GM12878 (cell line): Measurements from ENCODE around the gene CAPN10. TPM values are rescaled to one million over a fixed set of nuclear protein-coding genes. Genes with fewer than 3 reads are reported as not detected.

ENCODE experiments used
- ATAC-seq: fragments of 200-7000 bp; cut with Tn5 transposase; 3 replicates; pipeline ENCODE4 v1.9.1; 2020; ENCODE audit warnings: mild to moderate bottlenecking, moderate library complexity
- BruUV-seq: library from RNA; stranded (reverse); fragments of 400-500 nt; replicated peaks from 2 replicates; lab custom pipeline; 2021; lab: Mats Ljungman, UMichigan
- CTCF ChIA-PET: fragments of 300-600 bp; sonication (Branson Sonifier 250); formaldehyde crosslinking; extraction: SDS; loops from one replicate; lab custom pipeline; 2021; ENCODE audit warnings: inconsistent platforms; lab: Yijun Ruan, JAX
- POLR2A ChIA-PET: fragments of 350-600 bp; formaldehyde crosslinking; extraction: SDS; loops from one replicate; lab custom pipeline; 2021; ENCODE audit warnings: inconsistent platforms; lab: Charles Lee
- RAD21 ChIA-PET: fragments of 300-600 bp; sonication (Branson Sonifier 250); formaldehyde crosslinking; loops from one replicate; lab custom pipeline; 2023; ENCODE audit warnings: antibody characterized with exemption; ENCODE audit not compliant: unreplicated experiment; lab: Charles Lee
- SMC1A ChIA-PET: fragments of 300-600 bp; sonication (Branson Sonifier 250); formaldehyde crosslinking; loops from one replicate; lab custom pipeline; 2023; ENCODE audit not compliant: unreplicated experiment, uncharacterized antibody; lab: Charles Lee
- DNase-seq: peaks from one replicate; pipeline ENCODE4 v3.0.0-alpha.2; 2011; ENCODE audit warnings: low read depth, low spot score
- FAIRE-seq: peaks from 3 replicates; lab custom pipeline; 2011; peaks lifted over from hg19 to GRCh38; lab: Jason Lieb, UNC
- H2AFZ ChIP-seq: 2 replicates; pipeline ENCODE4 v1.6.0; 2011; ENCODE audit warnings: low read depth, low read length, control low read depth; ENCODE audit not compliant: control insufficient read depth
- H3K27ac ChIP-seq: 2 replicates; pipeline ENCODE4 v1.5.1; 2011; ENCODE audit warnings: control low read depth; ENCODE audit not compliant: control insufficient read depth, insufficient read depth
- H3K27me3 ChIP-seq, 2 experiments: replicated peaks in 1 of 2; 2 replicates each; pipeline versions ENCODE4 v1.6.0 to v1.6.1; 2011; ENCODE audit warnings: low read length in 1 of 2; ENCODE audit not compliant: control insufficient read depth in 2 of 2, insufficient read depth in 2 of 2
- H3K36me3 ChIP-seq, 2 experiments: 2 replicates each; pipeline ENCODE4 v1.5.1; 2011; ENCODE audit warnings: low read length in 1 of 2; ENCODE audit not compliant: control insufficient read depth in 2 of 2, insufficient read depth in 2 of 2
- H3K4me1 ChIP-seq: 2 replicates; pipeline ENCODE4 v1.6.1; 2011; ENCODE audit warnings: mild to moderate bottlenecking, low read length, moderate library complexity, mixed read lengths; ENCODE audit not compliant: control insufficient read depth, insufficient read depth
- H3K4me2 ChIP-seq: 2 replicates; pipeline ENCODE4 v1.6.0; 2011; ENCODE audit warnings: control low read depth; ENCODE audit not compliant: control insufficient read depth, insufficient read depth
- H3K4me3 ChIP-seq: fragments of 200-600 bp; sonication (generic); 2 replicates; pipeline ENCODE4 v1.5.1; 2016
- H3K79me2 ChIP-seq: 2 replicates; pipeline ENCODE4 v1.6.0; 2011; ENCODE audit warnings: low read length; ENCODE audit not compliant: control insufficient read depth, insufficient read depth
- H3K9ac ChIP-seq: 2 replicates; pipeline ENCODE4 v1.8.0; 2011; ENCODE audit warnings: low read length, control low read depth, mixed read lengths; ENCODE audit not compliant: control insufficient read depth, insufficient read depth
- H3K9me3 ChIP-seq: replicated peaks from 3 replicates; pipeline ENCODE4 v1.5.1; 2011; ENCODE audit warnings: mild to moderate bottlenecking, low read length; ENCODE audit not compliant: control insufficient read depth, insufficient read depth
- H4K20me1 ChIP-seq: 2 replicates; pipeline ENCODE4 v1.6.0; 2011; ENCODE audit not compliant: control insufficient read depth, insufficient read depth
- ASH2L ChIP-seq: fragments of 300-600, 200-600 bp; sonication (generic); IDR thresholded peaks from 2 replicates; pipeline ENCODE4 v1.6.1; 2017; ENCODE audit warnings: low read depth, mild to moderate bottlenecking, borderline replicate concordance
- ATF3 ChIP-seq: IDR thresholded peaks from 2 replicates; pipeline ENCODE4 v1.6.1; 2011; ENCODE audit warnings: low read depth, mild to moderate bottlenecking, low read length, moderate library complexity, borderline replicate concordance; ENCODE audit errors: extremely low read depth
- FOXK2 ChIP-seq: fragments of 450-650 bp; IDR thresholded peaks from 2 replicates; pipeline ENCODE4 v1.6.1; 2017; ENCODE audit warnings: mild to moderate bottlenecking, moderate library complexity
- JUND ChIP-seq: IDR thresholded peaks from 2 replicates; pipeline ENCODE4 v1.6.1; 2012; ENCODE audit warnings: low read depth, mild to moderate bottlenecking, low read length, improper control_type of control experiment, moderate library complexity
- NFYB ChIP-seq: IDR thresholded peaks from 2 replicates; pipeline ENCODE4 v1.6.1; 2011; ENCODE audit warnings: low read depth, mild to moderate bottlenecking, low read length, improper control_type of control experiment, moderate library complexity; ENCODE audit not compliant: insufficient read depth
- RB1 ChIP-seq: fragments of 450-650 bp; formaldehyde crosslinking; IDR thresholded peaks from 2 replicates; pipeline ENCODE4 v1.6.1; 2017; ENCODE audit warnings: mild to moderate bottlenecking, borderline replicate concordance
- SIX5 ChIP-seq: IDR thresholded peaks from 2 replicates; pipeline ENCODE4 v1.6.1; 2011; ENCODE audit warnings: mild to moderate bottlenecking, low read depth, low read length, moderate library complexity; ENCODE audit not compliant: severe bottlenecking
- TCF7 ChIP-seq: IDR thresholded peaks from 2 replicates; pipeline ENCODE4 v1.6.1; 2014; ENCODE audit warnings: antibody characterized with exemption, borderline replicate concordance
- ZNF687 ChIP-seq: fragments of 450-650 bp; IDR thresholded peaks from 2 replicates; pipeline ENCODE4 v1.6.1; 2017; ENCODE audit warnings: mild to moderate bottlenecking, moderate library complexity
- WGBS: methylation state at CpG from one replicate; pipeline ENCODE4 v1.1.6; 2016; ENCODE audit warnings: low lambda C conversion rate; ENCODE audit not compliant: insufficient replicate concordance, insufficient coverage; ENCODE audit errors: missing lambda C conversion rate; 5-methylcytosine and 5-hydroxymethylcytosine counted together
- in situ Hi-C: fragments of 300-500 bp; cut with MboI; formaldehyde crosslinking; loops from 9 replicates; pipeline ENCODE4 v1.14.3; 2018; ENCODE audit warnings: mixed read lengths
- intact Hi-C: fragments of 100-400 bp; cut with micrococcal nuclease; formaldehyde crosslinking; loops from one replicate; pipeline ENCODE4 v1.14.2; 2022; ENCODE audit not compliant: unreplicated experiment
- polyA plus RNA-seq, 11 experiments: library from polyadenylated mRNA; depleted of rRNA in 4 of 11; unstranded in 6 of 11; stranded (reverse) in 5 of 11; fragments of >200 nt; fragmentation: Nextera tagmentation in 4 of 11; fragmentation: Illumina TruSeq in 1 of 11; extraction: Ambion mirVana in 4 of 11; extraction: Trizol in 1 of 11; gene quantifications; 1 replicate in 1 of 11; 2 replicates in 10 of 11; pipeline versions ENCODE4 v1.2.1 to v1.2.3, GENCODE V29; 2011 to 2016; ENCODE audit warnings: inconsistent platforms in 2 of 11, missing spikeins in 2 of 11, low read depth in 1 of 11
- total RNA-seq, 4 experiments: library from RNA; depleted of rRNA in 3 of 4; stranded (reverse); fragments of >200 nt in 3 of 4; fragmentation: Illumina TruSeq in 1 of 4; extraction: Trizol in 1 of 4; gene quantifications; 2 replicates each; pipeline versions ENCODE4 v1.2.1 to v1.2.3, GENCODE V29; 2013 to 2021
- TF ChIP-seq, protein P1 (sequence below): IDR thresholded peaks from 2 replicates; pipeline ENCODE4 v1.6.1; 2012; ENCODE audit warnings: low read length, inconsistent platforms
- TF ChIP-seq, protein P2 (sequence below): fragments of 450-650 bp; IDR thresholded peaks from 2 replicates; pipeline ENCODE4 v1.6.1; 2017; ENCODE audit warnings: mild to moderate bottlenecking

Gene CAPN10
- total and polyA plus RNA-seq, 10 of the 15 experiments (the other 5 are each of a cell fraction or from before 2014, with no cell fraction given): 0.37 to 40.6 (median 17.5) TPM

DNA sequence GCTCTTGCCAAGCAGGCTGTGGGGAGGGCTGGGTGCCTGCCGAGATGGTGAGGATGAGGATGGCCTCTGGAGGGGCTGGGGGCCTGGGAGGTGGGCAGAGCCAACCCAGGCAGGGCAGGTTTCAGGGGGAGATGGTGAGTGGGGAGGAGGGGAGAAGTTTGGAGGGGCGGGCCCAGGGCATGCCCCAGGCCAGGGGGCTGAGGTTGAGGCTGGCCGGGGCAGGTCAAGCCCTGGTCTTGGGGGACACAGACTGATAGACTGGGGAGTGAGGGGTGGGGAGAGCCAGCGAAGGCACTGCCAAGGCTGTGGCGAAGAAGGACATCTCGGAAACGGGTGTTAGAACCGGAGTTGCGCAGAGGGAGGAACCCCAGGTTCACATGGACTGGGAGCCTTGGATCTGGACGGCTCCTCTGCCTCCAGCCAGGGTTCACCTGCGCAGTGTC, 12.6 kb downstream of the CAPN10 start:
- H3K4me1 ChIP-seq: no peaks in the 10 kb centered on the region; the same call in 1 of the 2 replicates
- H3K79me2 ChIP-seq: no peaks in the 10 kb centered on the region
- in situ Hi-C loops (no loop called here), intact Hi-C loops (no loop called here)
- no peaks in the 10 kb centered on the region for H4K20me1 ChIP-seq
- ChIA-PET SMC1A (no interaction called here), POLR2A (no interaction called here), RAD21 (no interaction called here), CTCF (no interaction called here)
- no peaks in the 10 kb centered on the region for H3K27me3 ChIP-seq
- DNase-seq: no peak
- 81% methylated on average over 10 of the region's 11 CpGs for WGBS
- H3K36me3 ChIP-seq: peaks cover 0 to 19% of the 10 kb centered on the region in 2 experiments; a peak in 3 of 4 replicates
- no peak for FAIRE-seq
- no TSS peak for BruUV-seq
- no peak overlapping the region for H3K4me2 ChIP-seq
- no peak overlapping the region for H3K27ac ChIP-seq
- no peak for ATAC-seq
- H3K9ac ChIP-seq: no peak overlapping the region
- no peak overlapping the region for H2AFZ ChIP-seq
- no peak for TF ChIP-seq FOXK2
- TF ChIP-seq, protein P1, sequence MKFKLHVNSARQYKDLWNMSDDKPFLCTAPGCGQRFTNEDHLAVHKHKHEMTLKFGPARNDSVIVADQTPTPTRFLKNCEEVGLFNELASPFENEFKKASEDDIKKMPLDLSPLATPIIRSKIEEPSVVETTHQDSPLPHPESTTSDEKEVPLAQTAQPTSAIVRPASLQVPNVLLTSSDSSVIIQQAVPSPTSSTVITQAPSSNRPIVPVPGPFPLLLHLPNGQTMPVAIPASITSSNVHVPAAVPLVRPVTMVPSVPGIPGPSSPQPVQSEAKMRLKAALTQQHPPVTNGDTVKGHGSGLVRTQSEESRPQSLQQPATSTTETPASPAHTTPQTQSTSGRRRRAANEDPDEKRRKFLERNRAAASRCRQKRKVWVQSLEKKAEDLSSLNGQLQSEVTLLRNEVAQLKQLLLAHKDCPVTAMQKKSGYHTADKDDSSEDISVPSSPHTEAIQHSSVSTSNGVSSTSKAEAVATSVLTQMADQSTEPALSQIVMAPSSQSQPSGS: no peak
- no peak for TF ChIP-seq TCF7
- no peak for TF ChIP-seq NFYB
- TF ChIP-seq RB1: no peak
- no peak for TF ChIP-seq ASH2L
- no peak for TF ChIP-seq SIX5
- TF ChIP-seq, protein P2, sequence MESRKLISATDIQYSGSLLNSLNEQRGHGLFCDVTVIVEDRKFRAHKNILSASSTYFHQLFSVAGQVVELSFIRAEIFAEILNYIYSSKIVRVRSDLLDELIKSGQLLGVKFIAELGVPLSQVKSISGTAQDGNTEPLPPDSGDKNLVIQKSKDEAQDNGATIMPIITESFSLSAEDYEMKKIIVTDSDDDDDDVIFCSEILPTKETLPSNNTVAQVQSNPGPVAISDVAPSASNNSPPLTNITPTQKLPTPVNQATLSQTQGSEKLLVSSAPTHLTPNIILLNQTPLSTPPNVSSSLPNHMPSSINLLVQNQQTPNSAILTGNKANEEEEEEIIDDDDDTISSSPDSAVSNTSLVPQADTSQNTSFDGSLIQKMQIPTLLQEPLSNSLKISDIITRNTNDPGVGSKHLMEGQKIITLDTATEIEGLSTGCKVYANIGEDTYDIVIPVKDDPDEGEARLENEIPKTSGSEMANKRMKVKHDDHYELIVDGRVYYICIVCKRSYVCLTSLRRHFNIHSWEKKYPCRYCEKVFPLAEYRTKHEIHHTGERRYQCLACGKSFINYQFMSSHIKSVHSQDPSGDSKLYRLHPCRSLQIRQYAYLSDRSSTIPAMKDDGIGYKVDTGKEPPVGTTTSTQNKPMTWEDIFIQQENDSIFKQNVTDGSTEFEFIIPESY: no peak
- no peak for TF ChIP-seq ATF3
- TF ChIP-seq JUND: no peak
- no peak for TF ChIP-seq ZNF687
- H3K9me3 ChIP-seq: no peaks in the 10 kb centered on the region
- no peak overlapping the region for H3K4me3 ChIP-seq
